GM13977 (cell line): ENCODE measurements around the gene IFNLR1.

Source experiments
- DNase-seq: peaks from one replicate; pipeline ENCODE4 v3.0.0; 2012; ENCODE audit warnings: low spot score
- in situ Hi-C: fragments of 300-500 bp; cut with MboI; formaldehyde crosslinking; loops from one replicate; pipeline ENCODE4 v1.12.0; 2022; ENCODE audit warnings: low sequenced_read_pairs, low pct_unique_long_range_greater_than_20kb, mixed read lengths, inconsistent platforms; ENCODE audit not compliant: unreplicated experiment
- TF ChIP-seq, protein P1 (sequence below): IDR thresholded peaks from 2 replicates; pipeline ENCODE4 v1.5.1; 2012; ENCODE audit warnings: mild to moderate bottlenecking, control low read depth; ENCODE audit not compliant: insufficient read depth; ENCODE audit errors: extremely low read depth, missing control alignments

IFNLR1 gene

DNA sequence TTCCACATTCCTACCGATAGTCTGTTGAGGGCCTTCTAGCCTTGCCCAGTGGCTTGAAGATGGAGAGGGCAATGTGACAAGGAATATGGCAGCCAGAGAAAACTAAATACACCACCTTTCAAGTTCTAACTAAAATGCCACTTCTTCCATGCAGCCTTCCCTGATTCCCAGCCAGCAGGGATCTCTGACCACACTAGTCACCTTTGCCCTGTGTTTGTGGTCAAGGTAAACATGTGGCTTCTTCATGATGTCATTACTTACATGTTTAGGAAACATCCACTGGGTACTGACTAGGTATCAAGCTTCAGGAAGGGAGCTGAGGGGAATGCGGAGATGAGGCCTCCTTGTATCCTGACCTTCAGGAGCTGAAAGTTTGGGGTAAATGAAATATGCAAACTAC, 21.6 kb downstream of the IFNLR1 start:
- TF ChIP-seq, protein P1, sequence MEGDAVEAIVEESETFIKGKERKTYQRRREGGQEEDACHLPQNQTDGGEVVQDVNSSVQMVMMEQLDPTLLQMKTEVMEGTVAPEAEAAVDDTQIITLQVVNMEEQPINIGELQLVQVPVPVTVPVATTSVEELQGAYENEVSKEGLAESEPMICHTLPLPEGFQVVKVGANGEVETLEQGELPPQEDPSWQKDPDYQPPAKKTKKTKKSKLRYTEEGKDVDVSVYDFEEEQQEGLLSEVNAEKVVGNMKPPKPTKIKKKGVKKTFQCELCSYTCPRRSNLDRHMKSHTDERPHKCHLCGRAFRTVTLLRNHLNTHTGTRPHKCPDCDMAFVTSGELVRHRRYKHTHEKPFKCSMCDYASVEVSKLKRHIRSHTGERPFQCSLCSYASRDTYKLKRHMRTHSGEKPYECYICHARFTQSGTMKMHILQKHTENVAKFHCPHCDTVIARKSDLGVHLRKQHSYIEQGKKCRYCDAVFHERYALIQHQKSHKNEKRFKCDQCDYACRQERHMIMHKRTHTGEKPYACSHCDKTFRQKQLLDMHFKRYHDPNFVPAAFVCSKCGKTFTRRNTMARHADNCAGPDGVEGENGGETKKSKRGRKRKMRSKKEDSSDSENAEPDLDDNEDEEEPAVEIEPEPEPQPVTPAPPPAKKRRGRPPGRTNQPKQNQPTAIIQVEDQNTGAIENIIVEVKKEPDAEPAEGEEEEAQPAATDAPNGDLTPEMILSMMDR: no peak
- no peak for DNase-seq
- in situ Hi-C loops: no loop called here

DNA sequence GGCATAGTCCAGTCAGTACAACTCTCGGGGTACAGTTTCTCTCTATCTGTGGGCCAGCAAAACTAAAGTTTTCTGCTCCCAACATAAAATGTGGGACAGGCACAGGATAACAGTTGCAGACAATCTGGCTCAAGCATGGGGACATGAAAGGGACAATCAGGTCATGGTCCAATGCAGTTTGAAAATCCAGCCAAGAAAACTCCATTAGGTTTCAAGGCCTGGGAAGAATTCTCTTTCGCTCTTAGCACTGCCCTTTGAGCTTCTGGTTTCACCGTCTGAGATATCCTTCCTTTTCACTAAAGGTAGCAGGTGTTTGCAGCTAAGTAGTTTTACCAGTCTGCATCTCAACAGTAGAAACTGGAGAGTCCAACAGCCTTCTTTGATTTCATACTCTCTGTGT, 23.1 kb downstream of the IFNLR1 start:
- DNase-seq: no peak
- TF ChIP-seq, protein P1: no peak
- in situ Hi-C loops: no loop called here

DNA sequence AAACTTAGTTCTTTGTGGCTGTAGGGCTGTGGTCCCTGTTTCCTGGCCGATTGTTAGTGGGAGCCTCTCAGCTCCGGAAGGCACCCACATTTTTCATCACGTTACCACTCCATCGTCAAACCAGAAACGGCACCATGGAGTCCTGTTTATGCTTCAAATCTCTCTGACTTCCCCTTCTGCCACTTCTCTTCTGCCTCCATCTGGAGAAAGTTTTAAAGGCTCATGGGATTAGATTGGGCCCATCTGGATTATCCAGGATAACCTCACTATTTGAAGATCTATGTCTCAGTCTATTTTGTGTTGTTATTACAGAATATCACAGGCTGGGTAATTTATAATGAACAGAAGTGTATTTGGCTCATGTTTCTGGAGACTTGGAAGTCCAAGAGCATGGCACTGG, 24.9 kb downstream of the IFNLR1 start:
- in situ Hi-C loops: no loop called here
- no peak for DNase-seq
- TF ChIP-seq, protein P1: no peak

DNA sequence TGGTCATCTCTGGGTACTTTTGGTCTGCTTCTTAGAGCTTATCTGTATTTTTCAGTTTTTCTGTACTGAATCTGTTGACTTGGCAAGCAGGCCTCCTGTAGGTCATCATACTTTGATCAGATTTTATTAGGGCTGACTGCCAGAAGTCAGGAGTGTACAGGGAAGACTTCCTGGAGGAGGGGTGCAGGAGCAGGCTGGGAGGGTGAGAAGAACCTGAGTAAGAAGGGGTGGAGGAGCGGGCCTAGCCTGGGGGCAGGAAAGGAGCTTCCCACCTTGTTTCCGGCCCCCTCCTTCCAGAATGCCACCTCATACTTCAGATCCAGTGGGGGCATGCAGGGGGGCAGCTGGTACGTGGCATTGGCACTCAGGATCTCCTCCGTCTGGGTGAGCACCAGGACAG, 25.8 kb downstream of the IFNLR1 start:
- in situ Hi-C loops: no loop called here
- no peak for DNase-seq
- TF ChIP-seq, protein P1: no peak

DNA sequence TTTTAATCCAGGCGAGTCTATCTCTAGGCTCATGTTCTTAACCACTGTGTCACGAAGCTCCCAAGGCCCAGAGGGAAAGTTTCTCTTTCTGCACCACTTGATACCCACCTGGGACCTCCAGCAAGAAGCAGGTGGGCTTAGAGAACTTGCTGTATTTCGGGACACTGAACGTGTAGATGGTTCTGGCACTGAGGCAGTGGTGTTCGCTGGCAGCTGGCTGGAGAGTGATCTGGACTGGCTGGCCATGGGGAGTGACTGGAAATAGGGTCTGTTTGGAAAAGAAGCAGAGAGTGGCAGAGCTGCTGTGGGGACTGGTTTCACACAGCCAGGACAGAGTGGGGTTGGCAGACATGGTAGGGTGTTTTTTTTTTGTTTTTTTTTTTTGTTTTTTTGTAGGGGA, 27.7 kb downstream of the IFNLR1 start:
- TF ChIP-seq, protein P1: no peak
- no peak for DNase-seq
- in situ Hi-C loops: no loop called here

DNA sequence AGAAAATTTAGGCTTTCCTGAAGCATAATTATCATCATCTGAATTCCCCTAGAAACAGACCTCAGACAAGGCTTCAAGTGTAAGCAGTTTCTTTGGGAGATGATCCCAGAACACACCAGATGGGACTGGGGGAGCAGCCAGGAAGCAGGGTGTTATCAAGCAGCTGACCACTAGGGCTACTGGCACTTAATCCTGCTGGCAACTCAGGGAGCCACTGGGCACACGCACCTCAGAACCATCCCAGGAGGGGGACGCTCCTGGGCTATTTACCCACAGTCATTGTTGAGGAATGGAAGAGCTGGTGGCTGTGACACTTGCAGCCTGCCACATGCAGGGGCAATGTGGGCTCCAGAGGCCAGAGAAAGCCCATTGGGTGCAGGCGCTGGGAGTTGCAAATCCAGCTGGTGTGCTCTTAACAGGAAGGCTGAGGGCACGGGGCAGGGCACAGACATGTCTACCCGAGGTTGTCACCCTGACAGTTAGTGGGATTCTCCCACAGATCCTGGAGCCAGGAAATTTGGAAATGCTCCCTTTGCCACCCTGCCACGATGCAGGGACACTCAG, 29.1 kb downstream of the IFNLR1 start:
- TF ChIP-seq, protein P1: no peak
- no peak for DNase-seq
- in situ Hi-C loops: no loop called here
